DMS 273 (cell line): ENCODE results near the gene NR4A1.
"Not testable (repeated sequence)": the region's sequence is repeated elsewhere in the genome, so short reads cannot be mapped to it uniquely, and the experiment has no call there.

Experiments
- DNase-seq: peaks from one replicate; lab custom pipeline; 2025; ENCODE audit not compliant: unreplicated experiment; lab: John Stamatoyannopoulos, UW

NR4A1 gene

DNA sequence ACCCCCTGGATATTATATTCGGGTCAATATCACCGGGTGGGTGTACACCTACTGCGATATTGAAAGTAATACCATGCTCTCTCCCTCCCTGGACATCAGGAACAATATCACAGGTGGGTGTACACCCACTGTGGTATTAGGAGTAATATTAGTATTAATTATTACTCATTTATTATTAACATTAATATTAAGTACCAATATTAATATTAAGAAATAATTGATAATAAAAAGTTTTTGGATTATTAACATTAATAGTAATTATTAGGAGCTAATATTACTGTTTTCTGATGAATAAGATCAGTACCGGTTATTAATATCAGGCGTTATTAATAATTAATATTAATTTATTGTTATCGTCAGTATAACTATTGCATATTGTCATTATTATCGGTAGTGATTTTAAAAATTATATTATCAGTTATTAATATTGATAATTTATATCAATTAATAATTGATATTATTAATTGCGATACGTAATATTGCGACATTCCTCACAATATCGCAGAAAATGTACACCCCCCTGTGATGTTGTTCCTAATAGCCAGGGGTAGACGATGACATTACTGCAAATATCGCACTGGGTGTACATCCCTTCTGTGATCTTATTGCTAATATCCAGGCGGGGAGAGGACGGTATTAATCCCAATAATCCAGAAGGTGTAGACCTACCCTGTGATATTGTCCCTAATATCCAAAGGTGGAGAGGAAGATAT, 45.2 kb downstream of the NR4A1 start:
- DNase-seq = no peak

DNA sequence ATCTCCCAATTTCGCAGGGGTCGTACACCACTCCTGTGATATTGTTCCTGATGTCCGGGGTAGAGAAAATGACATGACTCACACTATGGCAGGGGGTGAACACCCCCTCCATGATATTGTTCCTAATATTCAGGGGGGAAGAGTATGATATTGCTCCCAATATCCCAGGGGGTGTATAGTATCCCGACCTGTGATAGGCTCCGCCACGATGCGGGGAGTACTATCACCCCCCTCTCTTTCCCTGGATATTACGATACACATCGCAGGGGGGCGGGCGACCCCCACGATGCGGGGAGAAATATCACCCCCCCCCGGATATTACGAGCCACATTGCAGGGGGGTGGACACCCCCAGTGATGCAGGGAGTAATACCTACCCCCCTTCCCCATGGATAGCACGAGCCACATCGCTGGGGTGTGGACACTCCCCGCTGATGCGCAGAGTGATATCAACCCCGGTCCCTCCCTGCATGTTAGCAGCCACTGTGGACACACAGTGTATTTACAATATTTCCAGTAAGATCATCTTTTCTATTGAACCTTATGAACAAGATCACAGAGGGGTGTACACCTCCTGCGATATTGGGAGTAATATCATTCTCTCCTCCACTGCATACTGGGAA, 45.9 kb downstream of the NR4A1 start:
- DNase-seq = no peak

DNA sequence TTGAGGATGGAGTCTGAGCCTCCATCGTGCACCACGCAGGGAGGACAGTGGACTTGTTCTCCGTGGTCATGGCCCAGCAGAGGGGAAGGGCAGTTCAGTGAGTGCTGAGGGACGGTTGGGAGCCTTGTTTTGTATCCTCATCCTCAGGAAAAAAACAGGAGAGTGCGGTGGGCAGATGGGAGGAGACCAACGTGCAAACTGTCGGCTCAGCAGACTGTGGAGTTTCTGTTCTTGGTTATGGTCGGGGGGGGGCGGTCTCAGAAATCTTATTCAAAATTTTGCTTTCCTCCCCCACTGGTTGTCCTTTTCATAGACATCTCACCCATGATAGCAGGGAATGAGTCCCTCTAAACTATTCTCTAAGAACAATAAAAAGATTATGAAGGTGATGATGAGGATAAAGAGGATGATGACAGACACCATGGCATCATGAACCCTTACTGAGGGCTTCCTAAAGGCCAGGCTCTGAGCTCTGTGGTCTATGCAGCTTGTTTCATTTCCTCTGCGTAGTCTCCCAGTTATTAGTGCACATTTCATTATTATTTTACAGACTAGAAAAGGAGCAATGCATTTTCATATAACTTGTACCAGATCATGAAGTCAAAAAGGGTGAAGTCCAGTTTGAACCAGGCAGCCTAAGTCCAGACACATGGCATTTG, 53.3 kb downstream of the NR4A1 start:
- DNase-seq = not testable (repeated sequence)
